Left ventricle myocardium inferior (tissue), 1 donor: ENCODE data around the gene SLC22A3. TPM values are rescaled to one million over a fixed set of nuclear protein-coding genes. Genes with fewer than 3 reads are reported as not detected.
A peak's percentile ranks its signal among the peaks of the same experiment; 100 is the strongest.
"Not testable (repeated sequence)": the region's sequence is repeated elsewhere in the genome, so short reads cannot be mapped to it uniquely, and the experiment has no call there.

ENCODE experiments used
- DNase-seq: peaks from one replicate; pipeline ENCODE4 v3.0.0-alpha.2; 2020
- H3K27ac ChIP-seq: fragments of 200-600 bp; replicated peaks from 2 replicates; pipeline ENCODE4 v1.8.0; 2021
- H3K27me3 ChIP-seq: fragments of 200-600 bp; 2 replicates; pipeline ENCODE4 v1.8.0; 2021; ENCODE audit warnings: low read depth
- H3K36me3 ChIP-seq: fragments of 200-600 bp; 2 replicates; pipeline ENCODE4 v1.8.0; 2021
- H3K4me1 ChIP-seq: fragments of 200-600 bp; 2 replicates; pipeline ENCODE4 v1.8.0; 2021
- H3K4me3 ChIP-seq: fragments of 200-600 bp; 2 replicates; pipeline ENCODE4 v1.8.0; 2021; ENCODE audit warnings: mild to moderate bottlenecking, moderate library complexity
- H3K9me3 ChIP-seq: fragments of 200-600 bp; replicated peaks from 2 replicates; pipeline ENCODE4 v1.8.0; 2021
- CTCF ChIP-seq: fragments of 200-600 bp; IDR thresholded peaks from 2 replicates; pipeline ENCODE4 v1.8.0; 2021; ENCODE audit warnings: antibody characterized with exemption, mild to moderate bottlenecking, borderline replicate concordance
- intact Hi-C: fragments of 100-400 bp; cut with micrococcal nuclease; formaldehyde crosslinking; loops from one replicate; pipeline ENCODE4 v1.11.0; 2022
- long read RNA-seq: library from polyadenylated mRNA; unstranded; transcript quantifications from one replicate; pipeline ENCODE4 v2.0.0, GENCODE V29; 2021
- total RNA-seq: library from RNA; stranded (reverse); fragmentation: NEBNext Ultra II Directional; extraction: Animal tissue kit (Norgen Biotek cat#: 25700); gene quantifications from one replicate; pipeline ENCODE4 v1.2.1, GENCODE V29; 2021
- donor health status: DM: no; HTN: yes; CAD: no; lungs with severe emphysema.

SLC22A3 gene
- 1.0 TPM for total RNA-seq
- long read RNA-seq, partial matches to known transcripts, result 0 of 3 reads
- long read RNA-seq, other reads (novel, unspliced or antisense), result 1 of 3 reads

GRCh38 chr6:160348223-160349019 lies at the start of gene SLC22A3:
SLC22A3 (plus strand) TSS chr6:160348378; CDS start chr6:160348420, 42 bp downstream.
- intact Hi-C loops, result no loop called here
- H3K4me1 ChIP-seq, result peaks cover 16% of the 10 kb centered on the region
- H3K27ac ChIP-seq, result peak within 1 kb of the TSS; percentile 54
- H3K9me3 ChIP-seq, result no peaks in the 10 kb centered on the region
- no peaks in the 10 kb centered on the region for H3K36me3 ChIP-seq
- TF ChIP-seq CTCF, result no peak
- peak within 1 kb of the TSS; percentile 70 for H3K4me3 ChIP-seq
- peaks cover 62% of the 10 kb centered on the region for H3K27me3 ChIP-seq
- peak; percentile 48 for DNase-seq

GRCh38 chr6:160299559-160299958 lies 48.6 kb upstream of the SLC22A3 start:
- Histone ChIP-seq H3K4me3 (no peak overlapping the region), H3K9me3 (no peaks in the 10 kb centered on the region), H3K27me3 (peaks cover 6% of the 10 kb centered on the region), H3K36me3 (no peaks in the 10 kb centered on the region), H3K4me1 (no peaks in the 10 kb centered on the region), H3K27ac (no peak overlapping the region)
- intact Hi-C loops, result no loop called here
- no peak for DNase-seq
- TF ChIP-seq CTCF, result no peak

GRCh38 chr6:160300076-160300695 lies 48.0 kb upstream of the SLC22A3 start:
- no peak for TF ChIP-seq CTCF
- Histone ChIP-seq H3K27me3 (peaks cover 10% of the 10 kb centered on the region), H3K27ac (no peak overlapping the region), H3K9me3 (no peaks in the 10 kb centered on the region), H3K4me3 (no peak overlapping the region), H3K36me3 (no peaks in the 10 kb centered on the region), H3K4me1 (no peaks in the 10 kb centered on the region)
- intact Hi-C loops, result no loop called here
- DNase-seq, result no peak

GRCh38 chr6:160301339-160301738 lies 46.8 kb upstream of the SLC22A3 start:
- no peaks in the 10 kb centered on the region for H3K36me3 ChIP-seq
- intact Hi-C loops, result no loop called here
- DNase-seq, result no peak
- no peak for TF ChIP-seq CTCF
- no peaks in the 10 kb centered on the region for H3K9me3 ChIP-seq
- H3K27me3 ChIP-seq, result peaks cover 13% of the 10 kb centered on the region
- H3K27ac ChIP-seq, result no peak overlapping the region
- no peaks in the 10 kb centered on the region for H3K4me1 ChIP-seq
- H3K4me3 ChIP-seq, result no peak overlapping the region

GRCh38 chr6:160302431-160303082 lies 45.6 kb upstream of the SLC22A3 start:
- H3K4me1 ChIP-seq, H3K27me3 ChIP-seq, DNase-seq, H3K27ac ChIP-seq, H3K9me3 ChIP-seq, H3K4me3 ChIP-seq, intact Hi-C loops, H3K36me3 ChIP-seq: not testable (repeated sequence)

GRCh38 chr6:160303806-160304205 lies 44.4 kb upstream of the SLC22A3 start:
- peaks cover 7% of the 10 kb centered on the region for H3K27me3 ChIP-seq
- no peak for TF ChIP-seq CTCF
- no peak overlapping the region for H3K27ac ChIP-seq
- H3K9me3 ChIP-seq, result peaks cover 8% of the 10 kb centered on the region
- no peak overlapping the region for H3K4me3 ChIP-seq
- intact Hi-C loops, result no loop called here
- no peaks in the 10 kb centered on the region for H3K36me3 ChIP-seq
- DNase-seq, result no peak
- no peaks in the 10 kb centered on the region for H3K4me1 ChIP-seq
